CD4-positive, alpha-beta T cell treated with Interleukin-4 for 1 hour (primary cell): ENCODE measurements around the gene TMEM179.

Experiments used
- DNase-seq, 2 donors: peaks; one replicate each; pipeline ENCODE4 v3.0.0-alpha.2; 2020 to 2022

The TMEM179 gene

DNA sequence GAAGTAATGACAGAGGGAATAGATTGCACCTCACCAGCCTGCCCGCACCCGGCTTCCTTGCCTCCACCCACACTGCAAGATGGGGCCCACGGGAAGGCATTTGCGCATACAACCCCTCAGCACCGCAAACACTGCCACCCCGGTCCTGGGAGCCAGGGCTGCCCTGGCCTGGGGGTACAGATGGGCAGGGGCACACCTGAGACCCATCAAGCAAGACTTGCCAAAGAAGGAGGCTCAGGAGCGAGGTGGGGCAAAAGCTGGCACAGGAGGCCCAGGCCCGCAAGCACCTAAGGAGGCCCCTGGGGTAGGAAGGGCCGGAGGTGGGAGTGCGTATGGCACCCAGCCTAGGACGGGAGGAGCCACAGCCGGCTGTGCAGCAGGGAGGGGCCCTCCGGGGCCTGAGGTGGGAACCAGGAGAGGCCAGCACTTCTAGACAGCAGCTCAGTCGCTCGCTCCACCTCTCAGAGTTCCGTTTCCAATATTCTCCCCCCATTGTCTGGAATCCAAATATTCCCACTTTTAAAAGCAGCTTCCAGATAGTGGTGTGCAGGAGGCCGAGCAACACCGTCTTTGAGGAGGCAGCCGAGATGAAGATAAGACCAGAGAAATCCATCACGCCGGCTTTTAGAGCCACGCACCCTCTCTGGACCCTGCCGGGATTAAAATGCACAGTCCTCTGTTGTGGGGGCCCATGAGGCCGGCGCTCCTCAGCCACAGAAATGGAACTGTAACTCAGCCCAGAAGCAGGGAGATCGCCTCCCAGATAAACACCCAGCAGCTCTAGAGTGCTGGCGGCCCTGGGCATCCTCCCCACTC is 37.2 kb downstream of the TMEM179 start:
- no peak for DNase-seq

DNA sequence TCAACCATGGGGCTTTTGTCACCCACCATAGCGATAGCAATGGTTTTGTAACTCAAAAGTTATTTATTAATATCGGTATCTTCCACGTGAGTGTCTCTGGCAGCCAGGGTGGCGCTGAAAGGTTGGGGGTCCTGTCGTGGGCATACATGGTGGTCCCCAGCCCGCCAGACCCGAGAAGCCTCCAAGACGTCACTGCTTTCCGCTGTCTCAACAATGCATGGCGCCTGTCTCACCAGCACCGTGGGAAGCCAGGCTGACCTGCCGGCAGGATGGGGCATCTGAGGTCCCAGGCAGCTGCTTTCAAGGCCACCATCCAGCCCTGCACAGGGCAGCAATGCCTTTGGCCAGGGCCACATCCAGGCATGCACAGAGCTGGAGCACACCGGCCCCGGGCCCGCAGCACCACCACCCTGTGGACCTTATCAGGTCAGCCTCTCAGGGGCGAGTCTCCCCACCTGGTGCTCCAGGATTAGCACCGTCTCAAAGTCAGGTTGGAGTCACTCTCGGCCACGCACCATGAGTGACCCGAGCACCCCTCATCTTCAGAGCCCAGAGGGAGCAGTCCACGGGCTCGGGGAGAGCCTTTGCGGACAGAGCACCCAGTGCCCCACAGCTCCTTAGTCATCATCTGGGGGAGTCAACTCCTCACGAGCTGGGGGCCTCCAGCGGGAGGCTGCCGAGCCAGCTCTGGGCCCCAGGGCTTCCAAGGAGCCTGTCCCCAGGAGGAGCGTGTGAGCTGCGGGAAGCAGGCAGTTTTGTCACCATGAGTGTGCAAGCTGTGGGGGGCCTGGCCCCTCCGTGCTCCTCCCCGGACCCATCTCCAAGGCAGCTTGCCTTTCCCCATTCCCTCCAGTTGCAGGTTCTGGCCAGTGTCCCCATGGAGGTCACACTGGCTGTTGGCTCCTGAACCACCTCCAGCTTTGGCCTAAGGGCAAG is 39.6 kb downstream of the TMEM179 start:
- DNase-seq, result no peak

DNA sequence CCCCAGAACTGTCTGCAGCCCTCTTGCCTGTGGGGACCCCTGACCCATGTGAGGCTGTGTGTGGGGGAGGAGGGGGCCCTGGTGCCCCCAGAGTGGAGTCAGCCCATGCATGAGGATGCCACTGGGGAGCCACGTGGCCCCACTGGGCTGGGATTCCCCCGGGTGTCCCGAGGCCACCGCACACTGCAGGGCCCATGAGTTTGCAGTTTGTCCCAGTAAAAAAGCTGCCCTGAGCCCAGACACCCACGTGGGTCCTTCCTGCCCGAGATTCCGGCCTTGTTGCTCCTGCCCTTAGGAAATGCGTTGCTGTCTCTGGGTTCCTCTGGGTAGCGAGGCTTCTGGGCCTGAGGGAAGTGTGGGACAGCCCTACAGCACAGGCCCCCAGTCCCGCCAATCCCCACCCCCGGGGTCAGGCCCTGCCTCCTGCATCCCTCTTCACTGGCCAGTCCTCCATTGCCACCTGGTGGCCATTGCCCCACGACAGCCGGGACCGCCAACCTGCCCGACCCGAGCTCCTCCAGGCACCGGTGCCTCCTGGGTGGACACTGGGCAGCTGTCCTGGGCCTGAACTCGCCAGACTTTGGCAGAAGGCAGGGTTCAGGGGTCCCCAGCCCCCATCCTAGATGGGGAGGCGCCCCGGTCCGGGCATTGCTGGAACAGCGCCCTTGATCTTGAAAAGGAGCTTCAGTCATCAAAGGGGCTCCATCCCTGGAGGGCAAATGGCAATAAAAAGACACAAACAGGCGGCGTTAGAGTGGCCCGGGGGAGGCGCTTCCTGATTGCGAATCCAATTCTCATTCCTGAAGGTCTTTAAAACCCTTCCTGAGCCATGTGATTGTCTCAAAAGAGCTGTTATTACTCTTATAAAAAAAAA is 40.6 kb downstream of the TMEM179 start:
- peak; percentile 61 to 63 for DNase-seq

DNA sequence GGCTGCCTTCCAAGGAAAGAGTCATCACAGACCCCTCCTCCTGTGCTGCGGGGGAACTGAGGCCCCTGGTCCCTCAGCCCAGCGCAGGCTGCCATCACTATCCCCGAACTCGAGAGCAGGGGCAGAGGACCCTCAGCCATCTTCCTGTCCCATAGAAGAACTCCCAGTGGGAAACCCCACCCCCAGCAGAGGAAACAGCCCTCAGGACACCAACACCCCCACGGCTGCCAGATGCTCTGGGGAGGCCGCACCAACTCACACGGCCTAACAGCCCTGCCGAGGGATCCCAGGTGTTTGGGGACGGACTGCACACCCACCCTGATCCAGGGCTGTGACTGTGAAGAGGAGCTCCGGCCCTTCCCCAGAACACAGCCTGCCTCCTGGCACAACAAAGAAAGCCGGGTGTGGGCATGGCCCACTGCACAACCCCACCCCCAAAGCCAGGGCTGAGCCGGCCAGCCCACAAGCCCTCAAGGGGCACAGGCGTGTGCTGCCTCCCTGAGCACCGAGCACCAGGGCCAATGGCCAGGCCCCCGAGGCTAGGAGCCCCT is 41.3 kb downstream of the TMEM179 start:
- DNase-seq, result no peak

DNA sequence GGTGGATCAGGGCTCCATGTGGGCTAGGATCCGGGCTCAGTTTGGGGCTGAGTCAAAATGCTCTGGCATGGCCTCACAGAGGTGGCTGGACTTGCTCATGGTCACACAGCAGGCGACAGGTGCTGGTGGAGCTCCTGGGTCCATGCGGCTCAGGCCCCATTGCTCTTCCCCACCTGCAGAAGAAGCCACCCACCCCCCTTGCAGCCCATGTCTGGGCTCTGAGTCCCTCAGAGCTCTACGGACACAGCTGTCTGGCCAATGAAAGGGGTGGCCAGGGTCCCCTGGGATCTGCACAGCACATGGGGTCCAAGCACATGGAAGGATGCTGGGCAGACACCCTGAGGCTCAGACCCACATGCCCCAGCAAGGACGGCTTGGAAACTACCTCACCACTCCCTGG is 42.0 kb downstream of the TMEM179 start:
- DNase-seq, result no peak

DNA sequence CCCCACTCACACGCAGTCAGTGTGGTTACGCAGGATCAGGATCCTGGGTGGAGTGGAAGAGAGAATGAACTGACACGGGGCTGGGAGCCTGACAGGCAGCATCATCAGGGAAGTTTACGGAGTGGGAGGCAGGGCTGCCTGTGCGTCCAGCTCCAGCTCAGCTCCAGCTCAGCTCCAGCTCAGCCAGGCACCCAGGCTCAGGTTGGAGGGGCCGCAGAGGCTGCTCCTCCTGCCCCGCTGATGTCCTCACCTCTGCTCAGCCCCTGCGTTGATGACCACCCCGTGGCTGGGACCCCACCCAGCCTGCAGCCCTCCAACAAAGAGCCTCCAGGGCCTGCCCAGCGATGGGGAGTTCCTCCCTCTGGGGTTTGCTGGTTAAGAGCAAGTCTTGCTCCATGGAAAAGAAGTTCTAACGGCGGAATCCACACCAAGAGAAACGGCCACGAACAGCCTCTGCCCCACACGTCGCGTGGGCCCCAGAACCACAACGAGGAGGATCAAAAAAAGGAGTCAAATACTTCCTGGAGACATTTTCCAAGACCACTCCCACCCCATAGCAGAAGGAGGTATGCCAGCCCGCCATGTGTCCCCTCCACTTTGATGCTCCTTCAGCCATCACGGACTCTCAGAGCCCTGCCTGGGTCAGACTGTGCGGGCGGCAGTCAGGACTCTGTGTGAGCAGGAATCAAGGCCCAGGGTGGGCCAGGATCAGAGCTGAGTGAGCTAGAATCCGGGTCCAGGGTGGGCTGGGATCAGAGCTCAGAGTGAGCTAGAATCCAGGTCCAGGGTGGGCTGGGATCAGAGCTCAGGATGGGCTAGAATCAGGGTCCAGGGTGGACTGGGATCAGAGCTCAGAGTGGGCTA is 42.7 kb downstream of the TMEM179 start:
- DNase-seq, result no peak

DNA sequence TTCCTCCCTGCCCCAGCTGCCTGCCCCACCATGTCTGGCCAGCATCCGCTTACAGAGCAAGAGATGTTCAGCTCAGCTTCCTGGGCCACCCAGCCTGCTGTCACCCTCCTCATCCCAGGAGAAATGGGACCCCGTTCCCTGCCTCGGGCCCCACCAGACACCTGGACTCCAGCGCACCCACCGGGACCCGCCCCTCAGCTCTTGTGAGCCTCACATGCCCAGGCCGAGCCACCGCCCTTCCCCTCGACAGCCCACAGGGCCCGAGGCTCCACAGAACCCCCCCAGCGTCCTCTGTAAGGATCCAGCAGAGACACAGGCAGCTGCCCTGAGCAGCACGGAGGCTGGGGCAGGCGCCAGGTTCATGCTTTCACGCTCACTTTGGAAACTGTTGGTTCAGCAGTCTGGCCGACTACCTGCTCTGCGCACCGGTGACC is 43.4 kb downstream of the TMEM179 start:
- DNase-seq, result no peak

DNA sequence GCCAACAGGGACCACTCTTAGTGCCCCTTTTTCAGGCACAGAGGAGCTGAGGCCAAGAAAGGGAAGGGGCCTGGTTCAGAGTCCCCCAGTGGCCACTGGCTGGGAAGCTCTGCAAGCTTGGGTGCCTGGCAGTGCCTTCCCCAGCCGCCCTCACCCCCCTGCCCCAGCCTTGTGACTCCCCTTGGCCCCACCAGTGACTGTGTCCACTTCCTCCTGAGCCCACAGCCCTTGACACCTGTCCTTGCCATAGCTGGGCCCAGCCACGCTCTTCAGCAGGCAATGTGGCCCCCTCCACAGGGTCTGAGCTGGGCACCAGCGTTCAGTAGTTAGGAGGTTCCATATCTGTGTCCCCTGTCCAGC is 44.0 kb downstream of the TMEM179 start:
- no peak for DNase-seq

DNA sequence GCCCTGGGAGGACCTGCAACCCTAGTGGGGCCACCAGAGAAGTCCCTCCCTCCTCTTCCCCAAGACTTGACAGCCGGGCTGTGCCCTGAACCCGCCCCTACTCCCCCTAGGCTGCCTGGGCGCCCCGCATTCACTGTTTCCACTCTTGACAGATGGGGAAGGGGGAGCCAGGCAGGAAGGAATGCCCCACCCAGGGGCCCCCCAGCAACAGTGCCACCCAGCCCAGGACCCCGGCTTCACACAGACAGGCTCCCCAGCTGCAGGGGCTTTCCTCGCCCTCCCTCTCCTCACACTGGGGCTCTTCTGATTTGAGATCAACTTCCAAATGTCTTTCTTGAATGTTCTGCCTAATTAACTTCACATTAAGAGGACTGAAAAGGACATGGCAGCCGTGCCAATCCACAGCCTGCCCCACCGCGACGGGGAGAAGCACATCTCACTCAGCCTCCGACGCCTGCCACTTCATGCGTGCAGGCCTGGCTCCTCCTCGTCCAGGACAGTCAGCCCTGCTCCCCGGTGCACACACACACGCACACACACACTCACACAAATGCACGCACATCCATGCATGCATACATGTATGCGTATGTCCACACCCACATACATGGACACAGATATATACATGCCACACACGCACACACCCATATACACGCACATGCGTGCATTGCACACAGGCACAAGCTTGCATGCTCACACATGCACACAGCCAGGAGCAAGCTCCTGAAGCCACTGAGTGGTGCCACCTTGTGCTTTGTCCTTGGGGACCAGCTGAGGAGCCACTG is 44.6 kb downstream of the TMEM179 start:
- no peak for DNase-seq

DNA sequence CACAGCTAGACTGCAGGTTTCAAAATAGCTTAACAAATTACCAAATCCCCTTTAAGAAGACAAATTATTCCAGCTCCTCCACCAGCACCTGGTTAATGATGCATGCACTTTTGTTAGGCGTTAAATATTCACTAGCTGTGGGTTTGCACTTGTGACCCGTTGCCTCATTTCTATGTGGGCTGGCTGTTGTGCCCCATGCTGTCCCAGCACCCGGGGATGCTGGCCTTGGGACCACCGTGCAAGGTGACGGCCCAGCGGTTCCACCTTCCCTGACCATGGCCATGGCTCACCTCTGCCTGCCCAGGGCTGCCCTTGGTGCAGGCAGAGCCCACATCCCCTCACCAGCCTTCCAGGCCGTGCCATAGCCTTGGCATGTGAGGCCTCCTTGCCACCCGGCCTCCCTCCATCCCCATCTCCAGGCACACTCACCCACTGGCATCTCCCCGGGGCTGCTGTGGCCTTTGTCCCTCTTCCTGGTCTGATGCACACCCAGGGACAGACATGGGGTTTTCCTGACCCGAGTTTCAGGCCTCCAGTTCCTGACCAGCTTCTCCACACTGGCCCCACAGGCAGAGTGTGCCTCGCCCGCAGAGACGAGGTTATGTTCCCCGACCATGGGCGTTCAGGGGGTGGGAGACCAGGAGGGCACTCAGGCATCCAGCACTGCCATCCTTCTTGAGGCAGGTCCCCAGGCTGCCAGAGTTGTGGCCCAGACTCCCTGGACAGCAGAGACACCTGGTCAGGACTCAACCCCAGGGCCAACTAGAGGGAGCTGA is 45.4 kb downstream of the TMEM179 start:
- no peak for DNase-seq

DNA sequence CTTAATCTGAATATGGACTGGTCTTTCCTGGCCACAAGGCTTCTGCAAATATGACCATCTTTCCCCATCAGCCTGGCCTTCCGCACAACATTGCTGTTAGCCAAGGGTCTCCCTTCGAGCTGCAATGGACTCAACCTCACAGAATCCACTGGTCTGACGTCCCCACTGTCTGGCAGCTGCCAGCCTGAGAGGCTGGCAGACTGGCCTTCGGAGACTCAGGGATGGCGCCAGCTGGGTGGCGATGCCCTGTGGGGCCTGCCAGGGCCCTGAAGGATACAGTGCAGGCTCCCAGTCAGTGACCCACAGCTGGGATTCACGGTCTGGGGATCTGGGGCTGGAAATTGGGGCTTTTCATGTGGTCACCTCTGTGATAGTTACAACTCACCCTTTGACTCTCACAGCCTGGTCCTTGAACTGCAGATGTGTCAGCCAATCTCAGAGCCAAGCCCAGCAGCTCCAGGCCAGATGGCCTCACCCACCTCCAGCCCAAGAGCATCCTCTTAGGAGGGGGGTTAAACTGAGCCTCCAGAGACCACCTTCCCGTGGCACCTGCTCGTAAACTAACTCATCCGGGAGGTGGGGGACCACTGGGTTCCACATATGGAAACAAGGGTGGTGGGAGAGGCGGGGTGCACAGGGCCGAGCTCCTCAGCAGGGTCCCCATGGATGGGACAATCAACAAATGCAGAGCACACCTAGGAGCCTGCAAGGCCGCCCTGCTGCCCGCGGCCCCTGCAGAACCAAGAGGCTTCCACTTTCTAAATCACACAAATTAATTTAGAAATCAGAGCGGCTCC is 46.1 kb downstream of the TMEM179 start:
- no peak for DNase-seq

DNA sequence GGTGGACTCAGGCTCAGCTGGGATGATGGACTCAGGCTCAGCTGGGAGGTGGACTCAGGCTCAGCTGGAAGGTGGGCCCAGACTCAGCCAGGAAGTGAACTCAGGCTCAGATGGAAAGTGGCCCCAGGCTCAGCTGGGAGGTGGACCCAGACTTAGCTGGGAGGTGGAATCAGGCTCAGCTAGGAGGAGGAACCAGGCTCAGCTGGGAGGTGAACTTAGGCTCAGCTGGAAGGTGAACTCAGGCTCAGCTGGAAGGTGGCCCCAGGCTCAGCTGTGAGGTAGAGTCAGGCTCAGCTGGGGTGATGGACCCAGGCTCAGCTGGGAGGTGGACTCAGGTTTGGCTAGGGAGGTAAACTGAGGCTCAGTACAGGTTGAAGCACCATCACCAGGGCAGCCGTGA is 46.8 kb downstream of the TMEM179 start:
- no peak for DNase-seq

DNA sequence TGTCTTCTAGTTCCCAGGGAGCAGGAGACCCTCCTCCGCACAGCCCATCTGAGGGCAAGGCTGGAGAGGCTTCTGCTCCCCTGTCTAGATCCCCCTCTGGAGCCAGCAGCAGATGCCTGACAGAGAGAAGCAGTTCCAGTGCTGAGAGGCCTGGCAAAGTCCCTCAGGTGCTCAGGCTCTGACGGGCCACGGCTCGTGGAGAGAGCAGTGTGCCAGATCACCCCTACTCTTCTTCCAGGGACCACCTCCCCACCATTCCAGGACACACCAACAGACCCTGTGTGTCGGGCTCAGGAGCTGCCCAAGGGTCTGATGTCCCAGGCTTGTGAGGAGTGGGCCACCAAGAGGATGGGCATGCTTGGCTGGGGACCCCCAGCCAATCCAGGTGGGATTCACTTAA is 47.5 kb downstream of the TMEM179 start:
- no peak for DNase-seq

DNA sequence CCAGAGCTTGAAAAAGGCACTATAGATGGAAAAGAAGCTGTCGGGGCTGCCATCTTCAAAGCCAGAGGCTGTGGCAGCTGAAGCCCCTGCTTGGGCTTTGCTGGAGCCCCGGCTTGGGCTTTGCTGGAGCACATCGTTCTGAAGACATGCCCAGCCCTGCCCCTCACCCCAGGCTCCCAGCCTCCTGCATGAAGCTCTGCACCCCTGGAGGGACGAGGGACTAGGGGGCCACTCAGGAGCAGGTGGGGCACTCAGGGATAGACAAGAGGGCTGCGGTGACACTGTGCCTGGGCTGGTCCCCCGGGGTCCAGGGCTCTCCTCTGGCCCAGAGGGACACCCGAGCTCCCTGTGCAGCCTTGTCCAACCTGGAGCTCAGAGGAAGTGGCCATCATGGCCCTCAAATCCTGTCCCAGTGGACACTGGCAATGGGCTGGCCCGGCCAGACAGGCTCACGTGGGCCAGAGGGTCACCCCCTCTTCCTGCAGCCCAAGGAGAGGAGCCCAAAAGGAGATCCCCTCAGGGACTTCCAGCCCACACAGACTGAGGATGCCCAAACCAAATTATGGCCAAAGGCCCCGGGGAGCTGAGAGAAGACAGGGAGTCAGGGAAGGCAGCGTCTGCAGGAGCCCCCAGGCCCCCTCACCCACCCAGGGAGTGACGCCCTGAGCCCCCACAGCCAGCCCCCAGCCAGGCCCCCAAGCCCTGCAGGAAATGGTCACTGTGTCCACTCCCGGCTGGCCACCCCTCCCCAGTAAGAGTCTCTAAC is 48.1 kb downstream of the TMEM179 start:
- no peak for DNase-seq

DNA sequence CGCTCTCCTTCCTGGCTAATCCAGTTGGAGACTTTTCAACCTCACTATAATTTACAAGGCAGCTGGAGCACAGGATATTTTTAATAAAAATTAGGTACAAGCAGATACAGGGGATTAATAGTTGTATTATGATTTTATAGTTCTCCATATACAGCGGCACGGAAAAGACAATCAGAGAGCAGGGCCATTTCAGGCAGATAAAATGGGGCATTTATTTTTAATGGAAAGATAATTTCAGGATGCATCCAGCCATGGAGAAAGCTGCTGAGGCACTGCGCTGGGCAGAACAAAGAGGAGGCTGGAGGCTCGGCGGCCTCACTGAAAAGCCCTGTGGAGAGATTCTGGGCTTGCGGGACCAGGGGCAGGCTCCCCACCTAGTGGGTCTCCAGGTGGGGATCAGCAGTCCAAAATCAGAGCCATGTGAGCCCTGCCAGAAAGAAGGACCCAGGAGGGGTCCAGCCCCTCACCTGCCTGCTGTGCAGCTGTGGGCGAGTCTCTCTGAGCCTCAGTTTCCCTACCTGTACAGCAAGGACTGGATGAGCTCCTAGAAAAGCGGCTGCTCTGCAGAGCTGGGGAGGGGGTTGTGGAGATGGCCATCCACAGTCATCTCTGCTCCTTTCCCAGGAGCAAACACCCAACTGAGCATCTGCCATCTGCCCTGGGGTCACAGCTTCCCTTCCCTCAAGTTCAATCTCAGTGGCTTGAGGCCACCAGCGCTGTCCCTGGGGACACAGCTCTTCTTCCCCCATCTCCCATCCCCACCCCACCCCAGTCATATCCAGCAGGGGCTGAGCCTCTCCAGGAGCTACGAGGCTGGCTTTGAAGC is 48.9 kb downstream of the TMEM179 start:
- DNase-seq, result no peak

DNA sequence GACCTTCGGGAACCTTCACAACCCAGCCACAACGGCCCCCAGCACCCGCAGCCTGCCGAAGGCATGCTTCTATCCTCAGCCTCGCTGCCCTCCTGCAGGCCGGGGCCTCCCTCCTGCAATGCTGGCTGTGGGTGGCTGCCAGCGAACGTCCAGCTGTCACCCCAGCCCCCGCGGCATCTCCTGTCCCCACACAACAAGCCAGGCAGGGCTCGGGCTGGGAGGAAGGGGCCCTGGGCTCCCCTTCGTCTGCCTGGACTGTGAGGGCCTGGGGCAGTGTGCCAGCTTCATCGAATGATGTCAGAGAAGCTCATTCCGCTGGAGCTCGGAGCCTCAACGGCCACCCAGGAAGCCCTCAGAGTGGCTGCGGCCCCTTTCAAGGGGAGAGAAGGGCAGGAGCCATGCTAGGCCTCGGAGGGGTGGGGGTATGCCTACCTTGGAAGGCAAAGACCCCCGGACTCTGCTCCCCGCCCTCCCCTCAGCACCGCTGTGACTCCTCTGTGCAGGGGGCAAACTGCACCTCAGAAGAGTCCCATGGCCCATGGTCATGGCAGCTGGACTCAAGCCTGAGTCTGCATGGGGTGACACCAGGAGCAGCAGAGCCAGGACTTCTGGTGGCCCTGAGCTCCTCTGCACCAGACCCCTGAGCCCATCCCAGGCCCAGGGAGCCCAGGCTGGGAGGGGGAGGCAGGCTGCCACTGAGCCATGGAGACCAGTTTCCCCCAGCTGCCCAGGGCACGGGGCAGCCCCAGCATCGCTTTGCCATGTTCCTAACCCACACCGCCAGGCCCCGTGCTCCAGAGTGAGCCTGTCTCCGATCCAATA is 49.8 kb downstream of the TMEM179 start:
- DNase-seq, result no peak
